NCI-H1417 treated with DMSO at 0.1 percent for 48 hours (cell line): Measurements from ENCODE around the gene GATA6.

Experiments used
- DNase-seq: peaks from one replicate; lab custom pipeline; 2025; lab: John Stamatoyannopoulos, UW

Gene GATA6

GRCh38 chr18:22169011-22169888, at the start of gene GATA6:
GATA6 (plus strand) TSS chr18:22169589; CDS start chr18:22171145, 1,556 bp downstream.
- DNase-seq: no peak

GRCh38 chr18:22124970-22125369, 44.4 kb upstream of the GATA6 start:
- DNase-seq: no peak

DNA sequence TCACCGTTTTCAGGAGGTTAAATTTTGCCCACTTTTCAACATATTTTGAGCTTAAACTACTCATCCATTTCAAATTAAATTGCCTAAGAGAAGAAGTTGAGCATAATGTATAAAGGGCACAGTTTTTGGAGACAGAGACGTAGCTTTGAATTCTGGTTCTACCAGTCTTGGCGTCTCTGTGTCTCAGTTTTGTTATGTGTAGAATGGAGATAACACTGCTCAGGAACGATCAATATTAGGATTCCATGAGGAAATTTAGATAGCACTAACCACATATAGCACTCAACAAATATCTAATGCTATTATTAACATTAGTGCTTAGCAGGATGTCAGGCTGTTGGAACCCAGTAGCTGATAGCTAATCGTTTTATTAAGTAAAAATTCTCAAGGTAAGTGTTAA, 40.4 kb upstream of the GATA6 start:
- DNase-seq: no peak

GRCh38 chr18:22129778-22130177, 39.6 kb upstream of the GATA6 start:
- DNase-seq: no peak

GRCh38 chr18:22132258-22132657, 37.1 kb upstream of the GATA6 start:
- DNase-seq: no peak

DNA sequence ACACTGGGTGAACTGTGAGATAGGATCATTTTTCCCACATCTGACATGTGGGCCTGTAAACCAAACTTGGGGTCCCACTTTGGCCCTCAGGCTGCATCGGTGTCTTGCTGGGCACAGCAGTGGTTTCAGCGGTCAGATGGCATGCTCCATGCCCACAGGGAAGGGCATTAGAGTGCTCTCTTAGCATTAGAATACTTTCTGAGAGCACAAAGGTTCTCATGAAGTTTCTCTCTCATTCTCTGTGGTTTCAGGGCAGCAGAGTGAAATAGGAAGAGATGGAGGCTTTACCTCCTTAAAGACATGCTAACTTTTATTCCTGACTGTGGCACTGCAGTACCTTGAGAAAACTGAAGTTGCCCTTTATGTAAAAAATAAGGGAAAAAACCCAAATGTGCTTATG, 36.6 kb upstream of the GATA6 start:
- no peak for DNase-seq

- DNase-seq: no peak
These were observed 33.0 kb upstream of the GATA6 start for GRCh38 chr18:22136395-22136794.

DNA sequence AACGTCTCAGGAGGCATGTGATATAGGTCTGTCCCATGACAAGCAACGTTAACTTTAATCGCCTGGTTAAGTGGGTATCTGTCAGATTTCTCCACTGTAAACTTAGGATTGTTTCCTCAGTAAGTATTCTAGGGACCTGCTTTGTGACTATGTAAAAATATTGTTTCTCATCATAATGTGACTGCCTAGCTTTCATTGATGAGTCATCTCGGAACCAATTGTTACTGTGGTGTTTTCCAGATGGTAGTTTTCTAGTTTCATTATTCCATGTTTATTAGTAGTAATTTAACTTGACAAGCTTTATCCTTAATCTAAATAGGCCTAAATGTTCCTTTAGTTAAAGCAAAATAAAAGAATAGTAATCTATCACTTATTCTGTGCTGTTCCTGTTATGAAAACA, 28.2 kb upstream of the GATA6 start:
- no peak for DNase-seq

DNA sequence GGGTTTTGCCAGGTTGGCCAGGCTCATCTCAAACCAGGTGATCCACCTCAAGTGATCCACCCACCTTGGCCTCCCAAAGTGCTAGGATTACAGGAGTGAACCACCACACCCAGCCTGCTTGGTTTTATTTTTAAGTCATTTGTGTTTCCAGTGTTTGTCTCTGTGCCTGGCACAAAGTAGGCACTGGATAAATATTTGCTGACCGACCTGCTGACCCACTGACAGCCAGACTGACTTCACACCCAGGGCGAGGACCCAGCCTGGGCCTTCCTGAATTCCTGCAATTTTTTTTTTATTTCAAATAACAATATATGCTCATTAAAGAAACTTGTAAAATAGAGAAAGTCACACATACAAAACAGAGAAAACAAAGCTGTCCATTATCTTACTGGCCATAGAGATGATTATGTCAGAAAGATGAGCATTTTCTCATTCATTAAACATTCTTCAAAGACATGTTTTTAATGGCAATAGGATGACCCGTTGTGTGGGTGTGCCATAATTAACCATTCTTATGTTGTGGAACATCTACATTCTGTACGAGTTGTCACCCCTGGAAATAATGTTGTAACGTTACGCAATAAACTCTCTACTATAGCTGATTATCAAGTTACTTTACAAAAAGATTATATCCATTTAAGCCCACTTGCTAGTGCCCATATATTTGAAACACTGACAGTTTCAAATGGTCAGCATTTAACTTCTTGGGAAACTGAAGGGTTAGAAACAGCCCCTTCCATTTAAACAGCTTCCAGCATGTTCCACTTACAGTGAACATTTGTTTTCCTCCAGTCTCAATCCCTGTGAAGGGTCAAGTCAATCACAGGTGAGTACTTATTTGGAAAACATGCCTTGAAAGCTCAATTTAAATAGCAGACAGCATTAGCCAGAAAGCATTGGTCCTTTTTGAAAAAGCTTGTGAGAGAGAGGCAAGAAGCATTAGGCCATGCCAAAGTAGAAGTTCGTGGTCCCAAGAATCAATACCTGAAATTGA, 25.7 kb upstream of the GATA6 start:
- DNase-seq: no peak

DNA sequence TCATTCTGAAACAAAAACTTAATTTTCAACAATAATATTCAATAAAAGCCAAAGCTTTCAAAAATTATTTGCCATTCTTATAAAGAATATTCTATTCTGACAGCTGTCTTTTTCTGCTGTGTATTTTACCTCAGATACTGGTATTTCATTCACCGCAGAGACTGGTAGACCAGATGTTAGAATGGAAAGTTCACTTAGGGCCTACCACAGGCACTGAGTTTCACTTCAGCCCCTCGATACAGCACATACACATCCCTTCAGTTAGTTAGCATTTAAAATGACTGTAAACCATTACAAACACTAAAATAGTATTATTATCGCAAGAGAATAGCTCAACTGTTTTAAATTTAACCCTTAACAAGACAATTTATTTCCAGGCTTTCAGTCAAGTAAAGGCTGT, 24.2 kb upstream of the GATA6 start:
- no peak for DNase-seq

- no peak for DNase-seq
These were observed 19.7 kb upstream of the GATA6 start for GRCh38 chr18:22149710-22150109.

DNA sequence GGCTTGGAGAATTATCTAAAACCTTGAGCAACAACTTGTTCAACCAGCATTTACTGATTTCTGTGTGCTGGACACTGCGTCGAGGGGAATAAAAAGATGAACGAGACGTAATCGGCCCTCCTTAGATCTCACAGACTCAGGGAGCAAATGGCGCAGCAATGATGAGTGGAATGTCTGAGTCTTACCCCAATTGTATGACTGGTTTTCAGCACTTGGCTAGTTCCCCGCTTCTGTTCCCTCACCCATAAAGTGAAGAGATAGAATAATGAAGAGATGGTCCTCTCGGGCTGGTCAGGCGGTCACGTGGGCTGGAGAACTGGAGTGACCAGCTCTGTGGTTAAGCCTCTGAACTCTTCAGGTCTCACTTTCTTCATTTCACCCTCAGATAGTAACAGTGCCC, 17.3 kb upstream of the GATA6 start:
- DNase-seq: no peak

DNA sequence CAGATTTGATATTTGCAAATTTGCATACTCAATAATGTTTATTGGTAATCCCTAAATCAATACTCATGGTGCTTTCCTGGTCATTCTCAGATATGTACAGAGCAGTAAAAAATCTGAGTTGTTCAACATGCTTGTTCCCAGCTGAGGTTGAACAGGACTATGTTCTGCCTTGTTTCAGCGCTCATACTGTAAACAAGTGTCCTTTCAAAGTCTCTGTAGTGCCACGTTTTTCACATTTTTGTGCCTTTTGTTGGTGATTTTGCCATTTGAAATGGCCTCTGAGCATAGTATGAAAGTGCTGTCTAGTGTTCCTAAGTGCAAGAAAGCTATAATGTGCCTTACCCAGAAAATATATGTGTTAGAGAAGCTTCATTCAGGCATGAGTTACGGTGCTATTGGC, 16.0 kb upstream of the GATA6 start:
- DNase-seq: no peak

DNA sequence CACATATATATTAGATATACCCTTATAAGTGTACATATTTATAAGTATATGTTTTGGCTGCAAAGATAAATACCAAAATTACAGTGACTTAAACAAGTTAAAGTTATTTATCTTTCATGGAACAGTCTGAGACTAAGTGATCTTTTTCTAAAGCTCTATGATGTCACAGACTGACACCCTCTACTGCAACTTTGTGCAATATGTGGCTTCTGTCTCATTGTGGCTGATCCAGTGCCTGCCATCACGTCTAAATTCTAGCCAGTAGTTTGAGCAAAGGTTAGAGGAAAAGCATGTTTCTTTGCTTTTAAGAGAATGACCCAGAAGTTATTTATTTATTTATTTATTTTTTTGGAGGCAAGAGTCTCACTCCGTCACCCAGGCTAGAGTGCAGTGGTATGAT, 13.8 kb upstream of the GATA6 start:
- no peak for DNase-seq

GRCh38 chr18:22159014-22159413, 10.4 kb upstream of the GATA6 start:
- DNase-seq: no peak

DNA sequence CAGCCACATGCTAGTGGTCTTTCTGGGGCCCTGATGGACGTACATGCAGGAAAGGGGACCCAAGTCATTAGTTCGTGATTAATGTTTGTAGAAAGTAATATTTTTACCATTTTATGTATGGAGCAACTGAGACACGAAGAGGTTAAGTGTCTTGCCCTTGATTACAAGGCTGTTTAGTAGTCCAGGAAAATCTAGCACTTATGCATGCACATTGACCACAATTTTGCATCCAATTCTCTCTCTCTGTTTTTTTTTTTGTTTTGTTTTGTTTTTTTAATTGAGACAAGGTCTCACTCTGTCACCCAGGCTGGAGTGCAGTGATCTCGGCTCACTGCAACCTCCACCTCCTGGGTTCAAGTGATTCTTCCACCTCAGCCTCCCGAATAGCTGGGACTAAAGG, 8.3 kb upstream of the GATA6 start:
- no peak for DNase-seq

GRCh38 chr18:22163416-22164161, 5.8 kb upstream of the GATA6 start:
- no peak for DNase-seq

DNA sequence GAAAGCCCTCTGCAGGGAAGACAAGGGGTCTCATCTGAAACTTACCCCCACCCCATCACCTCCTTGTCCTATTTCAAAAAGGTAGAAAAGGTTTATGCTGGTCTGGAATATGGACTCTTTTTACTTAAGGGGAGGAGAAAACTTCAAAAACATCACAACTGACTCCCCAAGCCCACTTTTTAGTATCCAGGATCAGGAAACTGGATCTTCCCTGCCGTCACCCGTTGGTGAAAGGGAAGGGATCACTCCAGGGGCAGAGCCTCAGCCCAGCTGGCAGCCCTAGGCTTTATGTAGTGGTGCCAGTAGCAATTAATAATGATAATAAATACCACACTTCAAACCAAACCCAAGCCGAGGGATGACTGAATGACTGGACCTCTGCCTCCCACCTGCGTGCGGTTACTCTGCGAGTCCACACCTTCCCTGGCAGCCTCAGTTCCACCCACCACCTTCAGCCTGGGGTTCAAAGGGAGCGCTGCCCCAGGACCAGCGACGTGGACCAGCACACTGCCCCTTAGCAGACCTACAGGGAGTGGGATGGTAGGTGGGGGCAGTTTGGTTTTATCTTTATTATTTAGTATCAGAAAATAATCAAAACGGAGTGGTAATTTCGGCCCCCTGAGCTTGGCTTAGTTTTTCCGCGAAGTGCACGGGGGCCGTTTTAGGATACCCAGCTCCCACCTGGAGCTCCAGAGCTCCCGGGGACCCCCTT, 4.9 kb upstream of the GATA6 start:
- no peak for DNase-seq

GRCh38 chr18:22165049-22165602, 4.3 kb upstream of the GATA6 start:
- no peak for DNase-seq

DNA sequence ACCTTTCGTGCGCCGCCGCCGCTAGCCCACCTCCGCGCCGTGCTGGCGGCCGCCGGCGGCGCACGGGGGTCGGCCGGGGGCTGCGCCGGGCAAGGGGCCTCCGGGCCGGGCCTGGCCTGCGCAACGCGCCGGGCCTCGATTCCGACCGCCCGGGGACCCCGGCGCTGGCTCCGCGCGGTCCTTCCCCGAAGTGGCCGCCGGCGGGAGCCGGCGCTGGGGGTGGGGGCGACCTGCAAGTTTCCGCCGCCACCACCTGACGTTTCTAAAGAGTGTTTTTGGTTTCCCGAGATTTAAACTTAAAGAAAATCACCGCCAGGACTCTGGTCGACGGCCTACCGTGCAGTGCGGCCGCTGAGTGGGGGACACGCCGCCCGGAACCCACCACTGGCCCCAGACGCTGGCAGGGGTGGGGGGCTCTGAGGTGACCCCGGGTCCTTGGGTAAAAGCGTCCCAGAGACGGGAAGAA, 3.8 kb upstream of the GATA6 start:
- DNase-seq: no peak
